Measurements from ENCODE around the gene SUMF2.

GRCh38 chr7:56030340-56030739 lies 33.7 kb upstream of the SUMF2 start:
- TF ChIP-seq ZNF274 (IDR thresholded peaks at IDR 0.05; ENCODE audit: low read depth, low read length) (no peak), SUZ12 (IDR thresholded peaks at IDR 0.05; ENCODE audit: extremely low read depth, insufficient read depth, insufficient read length) (no peak), YY1 (IDR thresholded peaks at IDR 0.05; ENCODE audit: insufficient read depth, insufficient read length) (no peak)
